ENCODE results near the gene GPR26.

DNA sequence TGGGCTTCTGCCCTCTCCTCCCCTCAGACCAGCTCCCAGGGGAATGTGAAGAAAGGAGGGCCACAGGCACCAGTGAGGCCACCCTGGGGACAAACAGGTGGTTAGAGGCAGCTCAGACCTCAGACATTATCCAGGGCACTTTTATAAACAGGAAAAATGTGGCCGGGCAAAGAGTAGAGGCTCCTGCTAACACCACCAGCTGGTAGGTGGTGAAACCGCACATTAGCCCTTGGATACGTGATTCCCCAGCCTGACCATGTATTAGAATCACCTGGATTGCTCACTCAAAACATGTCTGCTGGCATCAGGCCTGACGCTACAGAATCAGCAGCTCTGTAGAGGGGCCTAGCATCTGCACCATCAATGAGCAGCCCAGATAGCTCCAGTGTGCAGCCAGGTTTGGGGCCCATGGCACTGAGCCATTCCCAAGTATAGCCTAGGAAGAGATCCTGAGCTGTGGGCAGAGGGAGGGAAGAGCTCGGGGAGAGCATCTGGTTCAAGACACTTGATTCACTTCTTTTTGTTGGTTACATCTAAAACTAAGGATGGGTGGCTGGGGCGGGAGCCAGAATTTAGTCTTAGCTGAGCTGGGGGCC is 37.1 kb downstream of the GPR26 start:
- TF ChIP-seq, protein P1, sequence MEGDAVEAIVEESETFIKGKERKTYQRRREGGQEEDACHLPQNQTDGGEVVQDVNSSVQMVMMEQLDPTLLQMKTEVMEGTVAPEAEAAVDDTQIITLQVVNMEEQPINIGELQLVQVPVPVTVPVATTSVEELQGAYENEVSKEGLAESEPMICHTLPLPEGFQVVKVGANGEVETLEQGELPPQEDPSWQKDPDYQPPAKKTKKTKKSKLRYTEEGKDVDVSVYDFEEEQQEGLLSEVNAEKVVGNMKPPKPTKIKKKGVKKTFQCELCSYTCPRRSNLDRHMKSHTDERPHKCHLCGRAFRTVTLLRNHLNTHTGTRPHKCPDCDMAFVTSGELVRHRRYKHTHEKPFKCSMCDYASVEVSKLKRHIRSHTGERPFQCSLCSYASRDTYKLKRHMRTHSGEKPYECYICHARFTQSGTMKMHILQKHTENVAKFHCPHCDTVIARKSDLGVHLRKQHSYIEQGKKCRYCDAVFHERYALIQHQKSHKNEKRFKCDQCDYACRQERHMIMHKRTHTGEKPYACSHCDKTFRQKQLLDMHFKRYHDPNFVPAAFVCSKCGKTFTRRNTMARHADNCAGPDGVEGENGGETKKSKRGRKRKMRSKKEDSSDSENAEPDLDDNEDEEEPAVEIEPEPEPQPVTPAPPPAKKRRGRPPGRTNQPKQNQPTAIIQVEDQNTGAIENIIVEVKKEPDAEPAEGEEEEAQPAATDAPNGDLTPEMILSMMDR (IDR thresholded peaks at IDR 0.05; ENCODE audit: borderline replicate concordance, extremely low read depth, low read length, poor library complexity, severe bottlenecking): no peak
- TF ChIP-seq EZH2 (IDR thresholded peaks at IDR 0.05; ENCODE audit: borderline replicate concordance, low read depth, low read length, severe bottlenecking): no peak
